ENCODE measurements around the gene ZNF648. TPM values are rescaled to one million over a fixed set of nuclear protein-coding genes. Genes with fewer than 3 reads are reported as not detected.

ZNF648 gene
- polyA plus RNA-seq, 2 of the 4 experiments (the other 2 are of a cell fraction), result not detected

GRCh38 chr1:182069028-182069466 lies 7.5 kb upstream of the ZNF648 start:
- ChIA-PET CTCF (interaction anchor here (0.6 to 7.8 kb wide), 7 partner anchors 10 to 584 kb away, joined by 3 to 76 read pairs (median 3); no protein-coding TSS in a partner anchor), POLR2A (no interaction called here)
- H3K4me2 ChIP-seq, result 0 out of 3 replicates have a peak overlapping the region, but pooled peaks have one; percentile 25
- no peaks in the 10 kb centered on the region for H3K9me3 ChIP-seq
- TF ChIP-seq RAD21 (conservative IDR thresholded peaks at IDR 0.05 in 1 of 2, IDR thresholded peaks at IDR 0.05 in 1 of 2), result peak in 1 of 2 experiments; percentile 44; a peak in 3 of 5 replicates
- TF ChIP-seq POLR2A (IDR thresholded peaks at IDR 0.05; ENCODE audit: low read length), result no peak
- TF ChIP-seq CTCF (IDR thresholded peaks at IDR 0.05), result peak; percentile 48
- 0 out of 3 replicates have a peak, but pooled peaks have one; percentile 11 for TF ChIP-seq SMC3 (IDR thresholded peaks at IDR 0.05)
- no peak overlapping the region for H3K4me3 ChIP-seq
- ATAC-seq, result peak; percentile 96 to 100
- no peak overlapping the region for H3K27ac ChIP-seq
- peak; percentile 60 to 90 for DNase-seq (ENCODE audit: low read depth in 1 of 2, low spot score in 1 of 2)
- WGBS (ENCODE audit: missing lambda C conversion rate), result 12% methylated on average over 8 of the region's 12 CpGs
- FAIRE-seq, result no peak
- H3K4me1 ChIP-seq, result no peaks in the 10 kb centered on the region

GRCh38 chr1:182066934-182067333 lies 5.4 kb upstream of the ZNF648 start:
- no peak for ATAC-seq
- 0 out of 3 replicates have a peak, but pooled peaks cover 2% of the 10 kb centered on the region for H3K9me3 ChIP-seq
- H3K4me2 ChIP-seq, result no peak overlapping the region
- no peak for FAIRE-seq
- CTCF ChIA-PET, result interaction anchor here (1.1 to 7.8 kb wide), 4 partner anchors 9 to 152 kb away, joined by 3 to 76 read pairs (median 3); no protein-coding TSS in a partner anchor
- POLR2A ChIA-PET, result no interaction called here
- 0% methylated on average over 4 of the region's 4 CpGs for WGBS (ENCODE audit: missing lambda C conversion rate)
- H3K4me1 ChIP-seq, result no peaks in the 10 kb centered on the region
- TF ChIP-seq RARB (CRISPR knock-in tag; IDR thresholded peaks at IDR 0.05) (no peak), ELK1 (IDR thresholded peaks at IDR 0.05; ENCODE audit: low read depth, low read length) (no peak), RCOR1 (IDR thresholded peaks at IDR 0.05; ENCODE audit: low read depth, low read length) (no peak), BHLHE40 (IDR thresholded peaks at IDR 0.05; ENCODE audit: low read depth, low read length) (no peak), GATA3 (IDR thresholded peaks at IDR 0.05; ENCODE audit: borderline replicate concordance) (no peak), POLR2AphosphoS2 (conservative IDR thresholded peaks at IDR 0.05; ENCODE audit: low read length) (no peak), ATOH8 (CRISPR knock-in tag; IDR thresholded peaks at IDR 0.05; ENCODE audit: low read depth) (no peak), CHD2 (IDR thresholded peaks at IDR 0.05; ENCODE audit: low read length, partially characterized antibody) (no peak), USF2 (IDR thresholded peaks at IDR 0.05) (no peak), RFX5 (IDR thresholded peaks at IDR 0.05) (no peak), ZC3H11A (IDR thresholded peaks at IDR 0.05) (no peak)
- no peak for DNase-seq (ENCODE audit: low read depth in 1 of 2, low spot score in 1 of 2)
- no peak overlapping the region for H3K4me3 ChIP-seq
- no peak overlapping the region for H3K27ac ChIP-seq

- no peak for ATAC-seq
- DNase-seq (ENCODE audit: low read depth in 1 of 2, low spot score in 1 of 2), result no peak
- H3K4me2 ChIP-seq, result no peak overlapping the region
- FAIRE-seq, result no peak
- ChIA-PET CTCF (interaction anchor here (1.5 to 7.8 kb wide), 2 partner anchors 16 to 587 kb away, joined by 5 to 76 read pairs; no protein-coding TSS in a partner anchor), POLR2A (no interaction called here)
- 25% methylated on average over 5 of the region's 5 CpGs for WGBS (ENCODE audit: missing lambda C conversion rate)
- H3K4me3 ChIP-seq, result no peak overlapping the region
- no peak overlapping the region for H3K27ac ChIP-seq
- H3K9me3 ChIP-seq, result 0 out of 3 replicates have a peak, but pooled peaks cover 2% of the 10 kb centered on the region
- H3K4me1 ChIP-seq, result no peaks in the 10 kb centered on the region
- TF ChIP-seq ELK1 (IDR thresholded peaks at IDR 0.05; ENCODE audit: low read depth, low read length) (no peak), MYC (IDR thresholded peaks at IDR 0.05; ENCODE audit: borderline replicate concordance, low read length) (no peak), NPAS2 (CRISPR knock-in tag; IDR thresholded peaks at IDR 0.05; ENCODE audit: borderline replicate concordance) (no peak), HOXA7 (CRISPR knock-in tag; IDR thresholded peaks at IDR 0.05) (no peak), HOXB13 (CRISPR knock-in tag; IDR thresholded peaks at IDR 0.05; ENCODE audit: low read depth) (no peak), ZC3H11A (IDR thresholded peaks at IDR 0.05) (no peak), CEBPB (IDR thresholded peaks at IDR 0.05) (no peak), NFE2L2 (conservative IDR thresholded peaks at IDR 0.05; ENCODE audit: low read length) (no peak), BHLHE40 (IDR thresholded peaks at IDR 0.05; ENCODE audit: low read depth, low read length) (no peak), SREBF2 (IDR thresholded peaks at IDR 0.05) (no peak), POLR2AphosphoS2 (conservative IDR thresholded peaks at IDR 0.05; ENCODE audit: low read length) (no peak)
Measured at GRCh38 chr1:182065126-182065845, 3.8 kb upstream of the ZNF648 start.
